OCI-LY7 (cell line): Measurements from ENCODE around the gene CBLC. TPM values are rescaled to one million over a fixed set of nuclear protein-coding genes. Genes with fewer than 3 reads are reported as not detected.
"Not testable (repeated sequence)": the region's sequence is repeated elsewhere in the genome, so short reads cannot be mapped to it uniquely, and the experiment has no call there.

Source experiments
- BruUV-seq: library from RNA; stranded (reverse); fragments of 400-500 nt; replicated peaks from 2 replicates; lab custom pipeline; 2021; lab: Mats Ljungman, UMichigan
- CTCF ChIA-PET: fragments of 300-600 bp; sonication (Branson Sonifier 250); formaldehyde crosslinking; loops from one replicate; lab custom pipeline; 2022; ENCODE audit warnings: antibody characterized with exemption; ENCODE audit not compliant: unreplicated experiment; lab: Charles Lee
- POLR2A ChIA-PET: fragments of 300-600 bp; sonication (Branson Sonifier 250); formaldehyde crosslinking; loops from one replicate; lab custom pipeline; 2022; ENCODE audit warnings: antibody characterized with exemption; lab: Charles Lee
- DNase-seq: peaks from one replicate; pipeline ENCODE4 v3.0.0-alpha.2; 2015; ENCODE audit warnings: low spot score
- H2AFZ ChIP-seq: fragments of 200-600 bp; sonication (generic), shearing (Covaris generic); 2 replicates; pipeline ENCODE4 v1.6.1; 2014; ENCODE audit warnings: mild to moderate bottlenecking, antibody characterized with exemption, low read length, moderate library complexity
- H3K27ac ChIP-seq: fragments of 200-600 bp; sonication (generic); 2 replicates; pipeline ENCODE4 v1.5.1; 2014; ENCODE audit warnings: mixed run types, low read depth, mild to moderate bottlenecking, moderate library complexity, low read length, inconsistent platforms; ENCODE audit not compliant: poor library complexity, severe bottlenecking
- H3K36me3 ChIP-seq: fragments of 200-600 bp; sonication (generic); 2 replicates; pipeline ENCODE4 v1.6.1; 2014; ENCODE audit warnings: mild to moderate bottlenecking, antibody characterized with exemption, low read length, moderate library complexity, mixed read lengths; ENCODE audit not compliant: insufficient read depth
- H3K4me1 ChIP-seq: fragments of 200-600 bp; sonication (generic); 2 replicates; pipeline ENCODE4 v1.5.1; 2014; ENCODE audit warnings: mild to moderate bottlenecking, low read length; ENCODE audit not compliant: insufficient read depth, poor library complexity, severe bottlenecking
- H3K4me2 ChIP-seq: fragments of 200-600 bp; sonication (generic); 2 replicates; pipeline ENCODE4 v1.6.1; 2014; ENCODE audit warnings: mild to moderate bottlenecking, low read length
- H3K4me3 ChIP-seq: fragments of 200-600 bp; sonication (generic); 2 replicates; pipeline ENCODE4 v1.5.1; 2014; ENCODE audit warnings: mild to moderate bottlenecking, low read depth, low read length; ENCODE audit not compliant: poor library complexity, severe bottlenecking
- H3K79me2 ChIP-seq: fragments of 200-600 bp; sonication (generic); 2 replicates; pipeline ENCODE4 v1.6.1; 2016; ENCODE audit warnings: low read depth, mild to moderate bottlenecking, low read length, moderate library complexity, mixed read lengths; ENCODE audit not compliant: insufficient read depth
- H3K9me2 ChIP-seq: fragments of 200-600 bp; sonication (generic); 2 replicates; pipeline ENCODE4 v1.6.1; 2016; ENCODE audit warnings: mild to moderate bottlenecking, low read length, mixed read lengths; ENCODE audit not compliant: insufficient read depth
- H3K9me3 ChIP-seq: fragments of 200-600 bp; sonication (generic); 2 replicates; pipeline ENCODE4 v1.6.1; 2014; ENCODE audit warnings: mild to moderate bottlenecking, mixed run types, low read length, mixed read lengths
- H4K20me1 ChIP-seq: fragments of 200-600 bp; sonication (generic); 2 replicates; pipeline ENCODE4 v1.6.1; 2014; ENCODE audit warnings: mild to moderate bottlenecking, antibody characterized with exemption, low read length, moderate library complexity, mixed read lengths; ENCODE audit not compliant: insufficient read depth
- EZH2phosphoT487 ChIP-seq: fragments of 200-600 bp; sonication (generic); IDR thresholded peaks from 2 replicates; pipeline ENCODE4 v1.6.1; 2018; ENCODE audit warnings: low read depth, borderline replicate concordance, mild to moderate bottlenecking, mixed run types, antibody characterized with exemption, low read length, moderate library complexity, mixed read lengths
- intact Hi-C: fragments of 100-400 bp; cut with micrococcal nuclease; formaldehyde crosslinking; loops from one replicate; pipeline ENCODE4 v1.10.0; 2022; ENCODE audit not compliant: unreplicated experiment
- total RNA-seq, 2 experiments: library from RNA; depleted of rRNA in 1 of 2; stranded (reverse); fragments of >200 nt in 1 of 2; shearing (Covaris generic) in 1 of 2; gene quantifications; 2 replicates each; pipeline ENCODE4 v1.2.3, GENCODE V29; 2014 to 2022
- TF ChIP-seq, protein P1 (sequence below): fragments of 200-600 bp; sonication (generic); conservative IDR thresholded peaks from 2 replicates; pipeline ENCODE4 v1.5.1; 2014; ENCODE audit warnings: mild to moderate bottlenecking, antibody characterized with exemption, low read length, moderate library complexity, mixed read lengths

CBLC gene
- total RNA-seq, 2 experiments from 2014 or later = not detected

DNA sequence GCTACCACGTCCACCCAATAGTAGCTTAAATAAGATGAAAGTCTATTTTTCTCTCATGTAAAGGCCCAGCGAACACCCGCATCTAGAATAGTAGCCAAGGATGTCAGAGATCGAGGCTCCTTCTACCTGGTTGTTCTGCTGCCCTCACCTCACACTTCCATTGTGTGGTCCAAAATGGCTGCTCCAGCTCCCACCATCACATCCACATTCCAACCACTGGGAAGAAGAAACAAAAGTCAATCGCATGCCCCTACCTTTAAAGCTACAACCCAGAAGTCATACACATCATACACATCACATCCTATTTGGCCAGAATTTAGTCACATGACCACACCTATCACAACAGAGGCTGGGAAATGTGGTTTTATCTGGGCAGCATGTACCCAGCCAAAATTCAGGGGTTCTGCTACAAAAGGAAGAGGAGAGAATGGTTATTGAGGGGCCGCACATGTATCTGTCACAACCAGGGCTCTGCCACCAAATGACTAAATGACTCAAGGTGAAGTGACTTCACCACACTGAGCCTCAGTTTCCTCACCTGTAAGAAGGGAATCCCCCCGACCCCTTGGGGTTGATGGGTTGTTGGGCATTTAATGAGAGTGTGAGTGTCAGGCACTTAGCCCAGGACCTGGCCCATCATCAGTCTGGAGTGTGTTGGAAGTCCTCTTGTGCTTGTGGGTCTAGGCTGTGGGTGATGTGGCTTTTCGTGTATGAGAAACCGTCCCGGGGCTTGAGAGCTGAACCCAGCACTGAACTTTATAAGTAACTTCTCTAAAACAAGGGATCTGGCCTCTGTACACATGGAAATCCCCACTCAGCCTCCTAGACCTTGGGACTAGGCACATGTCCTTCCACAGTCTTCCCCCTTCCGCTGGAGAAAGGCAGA lies 10.2 kb upstream of the CBLC start:
- BruUV-seq = no TSS peak
- CTCF ChIA-PET = interaction anchor here (1.7 kb wide), 1 partner anchor 44 kb away, joined by 4 read pairs; no protein-coding TSS in a partner anchor
- TF ChIP-seq EZH2phosphoT487 = no peak
- TF ChIP-seq, protein P1, sequence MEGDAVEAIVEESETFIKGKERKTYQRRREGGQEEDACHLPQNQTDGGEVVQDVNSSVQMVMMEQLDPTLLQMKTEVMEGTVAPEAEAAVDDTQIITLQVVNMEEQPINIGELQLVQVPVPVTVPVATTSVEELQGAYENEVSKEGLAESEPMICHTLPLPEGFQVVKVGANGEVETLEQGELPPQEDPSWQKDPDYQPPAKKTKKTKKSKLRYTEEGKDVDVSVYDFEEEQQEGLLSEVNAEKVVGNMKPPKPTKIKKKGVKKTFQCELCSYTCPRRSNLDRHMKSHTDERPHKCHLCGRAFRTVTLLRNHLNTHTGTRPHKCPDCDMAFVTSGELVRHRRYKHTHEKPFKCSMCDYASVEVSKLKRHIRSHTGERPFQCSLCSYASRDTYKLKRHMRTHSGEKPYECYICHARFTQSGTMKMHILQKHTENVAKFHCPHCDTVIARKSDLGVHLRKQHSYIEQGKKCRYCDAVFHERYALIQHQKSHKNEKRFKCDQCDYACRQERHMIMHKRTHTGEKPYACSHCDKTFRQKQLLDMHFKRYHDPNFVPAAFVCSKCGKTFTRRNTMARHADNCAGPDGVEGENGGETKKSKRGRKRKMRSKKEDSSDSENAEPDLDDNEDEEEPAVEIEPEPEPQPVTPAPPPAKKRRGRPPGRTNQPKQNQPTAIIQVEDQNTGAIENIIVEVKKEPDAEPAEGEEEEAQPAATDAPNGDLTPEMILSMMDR = no peak
- H3K4me3 ChIP-seq = no peak overlapping the region
- no peak overlapping the region for H3K27ac ChIP-seq
- no peak for DNase-seq
- no peak overlapping the region for H2AFZ ChIP-seq
- H3K9me3 ChIP-seq = no peaks in the 10 kb centered on the region
- H3K79me2 ChIP-seq = no peaks in the 10 kb centered on the region
- H3K9me2 ChIP-seq = no peaks in the 10 kb centered on the region
- POLR2A ChIA-PET = no interaction called here
- H3K4me2 ChIP-seq = no peak overlapping the region
- H3K4me1 ChIP-seq = peaks cover 11% of the 10 kb centered on the region
- H4K20me1 ChIP-seq = no peaks in the 10 kb centered on the region
- intact Hi-C loops = no loop called here
- no peaks in the 10 kb centered on the region for H3K36me3 ChIP-seq

DNA sequence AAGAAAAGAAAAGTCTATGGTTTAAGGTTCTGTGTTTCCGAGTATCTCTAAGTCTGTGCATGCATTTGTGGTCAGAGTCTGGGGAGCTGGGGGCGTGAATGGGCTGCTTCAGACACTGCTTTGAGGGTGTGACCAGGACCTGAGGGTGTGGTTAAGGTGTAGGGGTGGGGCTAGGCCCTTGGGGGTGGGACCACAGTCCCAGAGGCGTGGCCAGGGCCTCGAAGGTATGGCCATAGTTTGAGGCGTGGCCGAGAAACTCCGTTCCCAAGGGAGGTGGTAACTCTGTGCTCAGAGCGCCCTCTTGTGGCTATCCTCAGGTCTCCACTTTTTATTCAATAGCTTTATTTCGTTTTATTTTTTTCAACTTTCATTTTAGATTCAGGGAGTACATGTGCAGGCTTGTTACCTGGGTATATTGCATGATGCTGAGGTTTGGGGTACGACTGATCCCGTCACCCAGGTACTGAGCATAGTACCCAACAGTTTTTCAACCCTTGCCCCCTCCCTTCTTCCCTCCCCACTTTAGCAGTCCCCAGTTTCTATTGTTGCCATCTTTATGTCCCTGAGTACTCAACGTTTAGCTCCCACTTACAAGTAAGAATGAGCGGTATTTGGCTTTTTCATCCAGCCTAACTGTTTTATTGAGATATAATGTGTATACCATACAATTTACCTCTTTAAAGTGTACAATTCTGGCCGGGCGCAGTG lies 7.0 kb upstream of the CBLC start:
- DNase-seq = peak; percentile 98
- Histone ChIP-seq H4K20me1 (no peaks in the 10 kb centered on the region), H3K4me2 (peak overlapping the region; percentile 71), H3K79me2 (no peaks in the 10 kb centered on the region), H3K4me3 (peak overlapping the region; percentile 50), H3K4me1 (peaks cover 11% of the 10 kb centered on the region), H2AFZ (peak overlapping the region; percentile 71; the same call in 1 of the 2 replicates), H3K9me3 (no peaks in the 10 kb centered on the region), H3K27ac (no peak overlapping the region), H3K9me2 (no peaks in the 10 kb centered on the region), H3K36me3 (no peaks in the 10 kb centered on the region)
- BruUV-seq = no TSS peak
- intact Hi-C loops = loop anchor here (1.0 kb wide), 2 partner anchors 46 to 81 kb away; no protein-coding TSS in a partner anchor
- CTCF ChIA-PET = interaction anchor here (0.8 to 1.5 kb wide), 6 partner anchors 14 to 48 kb away, joined by 3 to 9 read pairs (median 3); no protein-coding TSS in a partner anchor
- no peak for TF ChIP-seq EZH2phosphoT487
- TF ChIP-seq, protein P1 = peak; percentile 91
- POLR2A ChIA-PET = interaction anchor here (0.6 to 2.0 kb wide), 3 partner anchors 47 to 54 kb away, joined by 4 to 8 read pairs (median 5); no protein-coding TSS in a partner anchor

- H3K79me2 ChIP-seq, H3K27ac ChIP-seq, CTCF ChIA-PET, H3K4me2 ChIP-seq, H3K36me3 ChIP-seq, H2AFZ ChIP-seq, H3K4me3 ChIP-seq, H4K20me1 ChIP-seq, BruUV-seq, intact Hi-C loops, H3K9me3 ChIP-seq, H3K9me2 ChIP-seq, DNase-seq: not testable (repeated sequence)
- H3K4me1 ChIP-seq = peaks cover 11% of the 10 kb centered on the region
- POLR2A ChIA-PET = interaction anchor here (0.6 kb wide), 5 partner anchors 32 to 887 kb away, joined by 3 to 5 read pairs (median 4); no protein-coding TSS in a partner anchor
Measured at GRCh38 chr19:44772144-44772543, 5.5 kb upstream of the CBLC start.
